ENCODE data around the gene DST.
A peak's percentile ranks its signal among the peaks of the same experiment; 100 is the strongest.

Gene DST

DNA sequence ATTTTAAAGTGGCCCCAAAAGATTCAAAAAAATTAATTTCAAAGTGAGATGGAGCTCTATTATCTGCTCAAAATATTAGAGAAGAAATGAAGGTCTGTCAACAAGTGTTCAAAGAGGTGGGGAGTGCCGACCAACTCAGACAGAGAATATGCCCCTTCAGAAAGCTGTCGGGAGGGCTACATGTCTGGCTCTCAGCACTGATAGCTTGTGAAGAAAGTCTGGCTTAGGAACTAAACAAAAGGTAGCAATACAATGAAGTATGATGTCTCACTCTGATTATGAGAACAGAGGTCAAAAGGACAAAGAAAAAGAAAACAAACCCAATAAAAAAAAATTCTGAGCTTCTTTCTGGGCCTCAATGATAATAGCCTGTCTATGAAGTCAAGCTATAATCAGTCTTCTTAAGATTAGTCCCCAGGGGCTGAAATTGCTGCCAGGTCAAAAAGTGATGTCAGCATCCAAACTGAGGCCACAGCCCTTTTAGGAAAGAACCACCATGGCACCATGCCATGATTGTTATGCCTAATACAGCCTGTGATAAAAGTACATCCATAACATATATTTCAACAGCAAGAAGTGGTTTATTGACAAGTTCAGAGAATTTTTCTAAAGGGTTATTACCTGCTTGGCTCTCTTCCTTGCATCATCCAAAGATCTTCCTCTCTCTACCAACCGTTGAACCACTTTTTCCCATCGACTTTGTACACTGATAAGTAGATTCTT lies 150.9 kb downstream of the DST start:
- TF ChIP-seq CTCF (IDR thresholded peaks at IDR 0.05): no peak
- TF ChIP-seq ZFX (IDR thresholded peaks at IDR 0.05; ENCODE audit: borderline replicate concordance): no peak
- no peak overlapping the region for H3K27ac ChIP-seq

- no peak for TF ChIP-seq ZFX (IDR thresholded peaks at IDR 0.05; ENCODE audit: borderline replicate concordance)
- TF ChIP-seq CTCF (IDR thresholded peaks at IDR 0.05): no peak
- no peak overlapping the region for H3K27ac ChIP-seq
Measured at GRCh38 chr6:56490993-56491392, 151.7 kb downstream of the DST start.

GRCh38 chr6:56489559-56489958 lies 153.1 kb downstream of the DST start:
- H3K27ac ChIP-seq: no peak overlapping the region
- TF ChIP-seq ZFX (IDR thresholded peaks at IDR 0.05; ENCODE audit: borderline replicate concordance) (no peak), CTCF (IDR thresholded peaks at IDR 0.05) (no peak)

DNA sequence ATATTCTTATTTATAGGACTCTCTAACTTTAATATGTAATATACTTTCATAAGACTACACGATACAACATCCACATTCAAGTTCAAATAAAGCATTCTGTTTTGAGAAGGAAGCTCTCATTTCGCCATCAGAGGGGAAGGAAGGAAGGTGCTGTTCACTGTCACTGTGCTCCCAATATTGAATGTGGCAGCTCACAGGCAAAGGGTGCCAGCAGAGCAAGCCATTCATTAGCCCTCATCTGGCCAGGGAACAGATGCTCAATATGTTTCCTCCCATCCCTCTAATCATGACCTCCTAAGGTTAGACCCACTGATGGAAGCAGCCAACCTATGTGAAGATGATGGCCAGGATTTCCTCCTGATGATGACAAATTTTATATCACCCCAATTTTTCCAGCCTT lies 154.4 kb downstream of the DST start:
- no peak overlapping the region for H3K27ac ChIP-seq
- TF ChIP-seq ZFX (IDR thresholded peaks at IDR 0.05; ENCODE audit: borderline replicate concordance) (no peak), CTCF (IDR thresholded peaks at IDR 0.05) (no peak)

DNA sequence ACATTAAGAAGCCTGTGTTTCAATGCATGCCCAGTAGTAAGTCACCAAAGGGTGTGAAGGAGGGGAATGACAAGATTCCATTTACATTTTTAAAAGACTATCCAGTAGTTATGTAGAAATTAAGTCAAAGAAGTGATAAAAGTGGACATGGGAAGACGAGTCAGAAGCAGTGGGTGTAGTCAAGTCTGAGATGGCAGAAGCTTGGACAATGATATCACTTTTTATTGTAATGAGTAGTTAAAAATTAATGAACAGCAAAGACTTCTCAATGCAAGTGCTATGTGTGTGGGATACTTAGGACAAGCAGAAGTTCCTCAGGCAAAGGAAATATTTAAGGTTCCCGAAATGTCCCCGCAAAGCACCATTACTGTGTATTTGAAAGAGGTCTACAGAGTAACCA lies 156.0 kb downstream of the DST start:
- no peak overlapping the region; the same call in 1 of the 2 replicates for H3K27ac ChIP-seq
- no peak for TF ChIP-seq ZFX (IDR thresholded peaks at IDR 0.05; ENCODE audit: borderline replicate concordance)
- no peak for TF ChIP-seq CTCF (IDR thresholded peaks at IDR 0.05)

DNA sequence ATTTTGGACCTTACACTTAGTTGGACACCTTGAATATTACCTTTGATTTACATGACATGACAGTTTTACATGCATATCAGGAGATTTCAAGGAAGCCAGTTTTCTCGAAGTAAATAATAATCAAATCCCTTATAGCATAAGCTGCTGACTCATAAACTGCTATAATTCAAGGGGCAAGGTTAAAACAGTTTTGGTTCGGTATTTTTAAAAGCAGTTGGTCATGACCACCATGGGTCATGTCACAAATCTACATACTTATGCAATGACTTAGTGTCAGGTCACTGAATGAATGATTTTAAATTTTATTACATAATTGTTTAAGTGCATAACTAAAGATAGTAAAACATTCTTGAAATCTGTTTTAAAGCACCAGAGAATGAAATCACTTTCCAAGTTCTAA lies 158.0 kb downstream of the DST start:
- TF ChIP-seq ZFX (IDR thresholded peaks at IDR 0.05; ENCODE audit: borderline replicate concordance) (no peak), CTCF (IDR thresholded peaks at IDR 0.05) (no peak)
- no peak overlapping the region for H3K27ac ChIP-seq

DNA sequence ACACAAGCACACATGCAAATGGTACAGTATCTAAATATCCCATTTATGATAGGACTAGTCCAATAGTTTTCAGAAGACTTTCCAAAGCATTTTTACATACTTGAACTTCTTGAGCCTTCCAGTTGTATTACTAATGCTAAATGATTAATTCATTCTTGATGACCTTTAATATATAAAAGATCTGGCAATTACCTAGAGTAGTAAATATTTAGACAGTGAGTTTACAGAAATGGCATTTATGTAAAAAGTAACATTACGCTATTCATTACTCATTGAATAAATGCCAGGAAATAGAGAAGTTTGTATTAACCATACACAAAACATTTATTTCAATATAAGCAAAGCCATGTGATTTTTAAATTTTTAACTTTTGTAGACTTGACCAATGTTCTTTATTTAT lies 158.8 kb downstream of the DST start:
- peak overlapping the region; percentile 40; the same call in 1 of the 2 replicates for H3K27ac ChIP-seq
- no peak for TF ChIP-seq CTCF (IDR thresholded peaks at IDR 0.05)
- no peak for TF ChIP-seq ZFX (IDR thresholded peaks at IDR 0.05; ENCODE audit: borderline replicate concordance)
